Measurements from ENCODE around the gene CNFN. TPM values are rescaled to one million over a fixed set of nuclear protein-coding genes. Genes with fewer than 3 reads are reported as not detected.

CNFN gene
- total RNA-seq, 2 experiments from 2014 or later: 0.95 TPM; not detected in 1

DNA sequence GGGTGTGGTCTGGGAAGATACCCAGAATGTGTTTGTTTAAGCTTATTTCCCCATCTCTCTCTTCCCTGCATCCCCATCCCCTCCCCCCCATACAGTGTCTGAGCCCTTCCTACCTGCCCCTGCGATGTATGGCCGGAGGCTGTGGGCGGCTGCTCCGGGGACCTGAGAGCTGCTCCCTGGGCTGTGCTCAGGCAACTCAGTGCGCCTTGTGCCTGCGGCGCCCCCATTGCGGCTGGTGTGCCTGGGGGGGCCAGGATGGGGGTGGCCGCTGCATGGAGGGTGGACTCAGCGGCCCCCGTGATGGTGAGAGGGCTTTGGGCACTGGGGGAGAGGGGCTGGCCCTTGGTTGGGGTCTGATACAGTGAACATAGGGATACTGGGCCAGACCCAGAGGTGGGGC lies 21.7 kb downstream of the CNFN start:
- H3K4me1 ChIP-seq (ENCODE audit: insufficient read depth, low read length, poor library complexity, severe bottlenecking): peaks cover 13% of the 10 kb centered on the region
- no peak for DNase-seq (ENCODE audit: low spot score)
- no peaks in the 10 kb centered on the region for H4K20me1 ChIP-seq (ENCODE audit: insufficient read depth, low read length)
- no TSS peak for BruUV-seq (replicated peaks)
- peaks cover 15% of the 10 kb centered on the region for H3K36me3 ChIP-seq (ENCODE audit: insufficient read depth, low read length)
- ChIA-PET POLR2A (no interaction called here), CTCF (ENCODE audit: unreplicated experiment) (no interaction called here)
- H3K4me3 ChIP-seq (ENCODE audit: low read depth, low read length, poor library complexity, severe bottlenecking): no peak overlapping the region
- TF ChIP-seq, protein P1, sequence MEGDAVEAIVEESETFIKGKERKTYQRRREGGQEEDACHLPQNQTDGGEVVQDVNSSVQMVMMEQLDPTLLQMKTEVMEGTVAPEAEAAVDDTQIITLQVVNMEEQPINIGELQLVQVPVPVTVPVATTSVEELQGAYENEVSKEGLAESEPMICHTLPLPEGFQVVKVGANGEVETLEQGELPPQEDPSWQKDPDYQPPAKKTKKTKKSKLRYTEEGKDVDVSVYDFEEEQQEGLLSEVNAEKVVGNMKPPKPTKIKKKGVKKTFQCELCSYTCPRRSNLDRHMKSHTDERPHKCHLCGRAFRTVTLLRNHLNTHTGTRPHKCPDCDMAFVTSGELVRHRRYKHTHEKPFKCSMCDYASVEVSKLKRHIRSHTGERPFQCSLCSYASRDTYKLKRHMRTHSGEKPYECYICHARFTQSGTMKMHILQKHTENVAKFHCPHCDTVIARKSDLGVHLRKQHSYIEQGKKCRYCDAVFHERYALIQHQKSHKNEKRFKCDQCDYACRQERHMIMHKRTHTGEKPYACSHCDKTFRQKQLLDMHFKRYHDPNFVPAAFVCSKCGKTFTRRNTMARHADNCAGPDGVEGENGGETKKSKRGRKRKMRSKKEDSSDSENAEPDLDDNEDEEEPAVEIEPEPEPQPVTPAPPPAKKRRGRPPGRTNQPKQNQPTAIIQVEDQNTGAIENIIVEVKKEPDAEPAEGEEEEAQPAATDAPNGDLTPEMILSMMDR (conservative IDR thresholded peaks at IDR 0.05; ENCODE audit: low read length): no peak
- no peak for TF ChIP-seq EZH2phosphoT487 (IDR thresholded peaks at IDR 0.05; ENCODE audit: borderline replicate concordance, low read depth, low read length)
- no peaks in the 10 kb centered on the region for H3K9me2 ChIP-seq (ENCODE audit: insufficient read depth, low read length)
- H3K79me2 ChIP-seq (ENCODE audit: insufficient read depth, low read depth, low read length): no peaks in the 10 kb centered on the region
- H3K27ac ChIP-seq (ENCODE audit: low read depth, low read length, poor library complexity, severe bottlenecking): no peak overlapping the region
- H3K4me2 ChIP-seq (ENCODE audit: low read length): no peak overlapping the region
- no peak overlapping the region for H2AFZ ChIP-seq (ENCODE audit: low read length)
- peaks cover 11% of the 10 kb centered on the region for H3K9me3 ChIP-seq (ENCODE audit: low read length)
- intact Hi-C loops (cut with micrococcal nuclease; ENCODE audit: unreplicated experiment): no loop called here

DNA sequence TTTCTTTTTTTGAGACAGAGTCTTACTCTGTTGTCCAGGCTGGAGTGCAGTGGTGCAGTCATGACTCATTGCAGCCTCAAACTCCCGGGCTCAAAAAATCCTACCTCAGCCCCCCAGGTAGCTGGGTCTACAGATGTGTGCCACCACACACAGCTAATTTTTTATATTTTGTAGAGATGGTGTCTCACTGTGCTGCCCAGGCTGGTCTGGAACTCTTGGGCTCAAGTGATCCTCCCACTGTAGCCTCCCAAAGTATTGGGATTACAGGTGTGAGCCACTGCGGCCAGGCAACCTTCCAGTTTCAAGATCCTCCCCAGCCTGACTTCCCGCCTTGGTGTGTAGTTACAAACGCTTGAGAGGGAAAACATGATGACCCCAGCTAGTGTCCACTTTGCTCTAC lies 22.2 kb downstream of the CNFN start:
- Histone ChIP-seq H4K20me1 (ENCODE audit: insufficient read depth, low read length) (no peaks in the 10 kb centered on the region), H3K4me2 (ENCODE audit: low read length) (no peak overlapping the region), H3K9me3 (ENCODE audit: low read length) (peaks cover 11% of the 10 kb centered on the region), H3K9me2 (ENCODE audit: insufficient read depth, low read length) (no peaks in the 10 kb centered on the region), H3K36me3 (ENCODE audit: insufficient read depth, low read length) (peaks cover 19% of the 10 kb centered on the region), H2AFZ (ENCODE audit: low read length) (no peak overlapping the region), H3K4me3 (ENCODE audit: low read depth, low read length, poor library complexity, severe bottlenecking) (no peak overlapping the region), H3K27ac (ENCODE audit: low read depth, low read length, poor library complexity, severe bottlenecking) (no peak overlapping the region), H3K4me1 (ENCODE audit: insufficient read depth, low read length, poor library complexity, severe bottlenecking) (peaks cover 15% of the 10 kb centered on the region), H3K79me2 (ENCODE audit: insufficient read depth, low read depth, low read length) (no peaks in the 10 kb centered on the region)
- TF ChIP-seq, protein P1 (conservative IDR thresholded peaks at IDR 0.05; ENCODE audit: low read length): no peak
- TF ChIP-seq EZH2phosphoT487 (IDR thresholded peaks at IDR 0.05; ENCODE audit: borderline replicate concordance, low read depth, low read length): no peak
- BruUV-seq (replicated peaks): no TSS peak
- intact Hi-C loops (cut with micrococcal nuclease; ENCODE audit: unreplicated experiment): no loop called here
- no peak for DNase-seq (ENCODE audit: low spot score)
- POLR2A ChIA-PET: no interaction called here
- CTCF ChIA-PET (ENCODE audit: unreplicated experiment): no interaction called here

DNA sequence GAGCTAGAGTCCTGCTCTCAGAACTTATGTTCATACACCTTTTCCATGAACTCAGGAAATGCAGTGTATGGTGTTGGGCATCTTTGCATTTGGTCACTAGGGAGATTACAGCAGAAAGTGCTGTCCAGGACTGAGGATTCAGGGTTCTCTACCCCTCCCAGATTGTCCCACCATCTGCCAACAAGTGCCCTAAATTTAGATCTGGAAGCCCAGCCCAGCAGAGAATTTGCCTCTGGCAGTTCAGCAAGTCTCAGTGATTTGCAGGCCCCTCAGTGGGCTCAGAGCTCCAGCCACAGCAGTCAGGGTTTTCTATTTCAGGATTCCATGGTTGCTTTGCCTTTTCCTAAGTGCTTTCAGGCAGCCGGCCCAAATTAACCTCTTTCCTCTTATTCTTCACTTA lies 23.4 kb downstream of the CNFN start:
- Histone ChIP-seq H3K4me2 (ENCODE audit: low read length) (no peak overlapping the region), H3K9me3 (ENCODE audit: low read length) (peaks cover 11% of the 10 kb centered on the region), H4K20me1 (ENCODE audit: insufficient read depth, low read length) (no peaks in the 10 kb centered on the region), H3K79me2 (ENCODE audit: insufficient read depth, low read depth, low read length) (no peaks in the 10 kb centered on the region), H3K36me3 (ENCODE audit: insufficient read depth, low read length) (peaks cover 20% of the 10 kb centered on the region), H3K9me2 (ENCODE audit: insufficient read depth, low read length) (no peaks in the 10 kb centered on the region), H3K4me1 (ENCODE audit: insufficient read depth, low read length, poor library complexity, severe bottlenecking) (peaks cover 15% of the 10 kb centered on the region), H3K4me3 (ENCODE audit: low read depth, low read length, poor library complexity, severe bottlenecking) (no peak overlapping the region), H2AFZ (ENCODE audit: low read length) (no peak overlapping the region), H3K27ac (ENCODE audit: low read depth, low read length, poor library complexity, severe bottlenecking) (no peak overlapping the region)
- intact Hi-C loops (cut with micrococcal nuclease; ENCODE audit: unreplicated experiment): no loop called here
- TF ChIP-seq EZH2phosphoT487 (IDR thresholded peaks at IDR 0.05; ENCODE audit: borderline replicate concordance, low read depth, low read length): no peak
- TF ChIP-seq, protein P1 (conservative IDR thresholded peaks at IDR 0.05; ENCODE audit: low read length): no peak
- no peak for DNase-seq (ENCODE audit: low spot score)
- no TSS peak for BruUV-seq (replicated peaks)
- ChIA-PET POLR2A (no interaction called here), CTCF (ENCODE audit: unreplicated experiment) (no interaction called here)
